Right ventricle myocardium superior (tissue), 1 donor: ENCODE data around the gene RPRD2. TPM values are rescaled to one million over a fixed set of nuclear protein-coding genes. Genes with fewer than 3 reads are reported as not detected.
A peak's percentile ranks its signal among the peaks of the same experiment; 100 is the strongest.

Experiments
- ATAC-seq: fragments of 200-7000 bp; cut with Tn5 transposase; one replicate; pipeline ENCODE4 v1.9.1; 2020; ENCODE audit warnings: mild to moderate bottlenecking; ENCODE audit not compliant: poor library complexity
- DNase-seq: peaks from one replicate; pipeline ENCODE4 v3.0.0-alpha.2; 2020
- intact Hi-C: fragments of 100-400 bp; cut with DNase I; formaldehyde crosslinking; loops from one replicate; pipeline ENCODE4 v1.11.2; 2022
- microRNA-seq: library from miRNA; unstranded; fragments of <30 nt; microRNA quantifications from one replicate; pipeline ENCODE4 v1.2.0, GENCODE V29; 2020
- total RNA-seq: library from RNA; stranded (reverse); fragmentation: NEBNext Ultra II Directional; extraction: Animal tissue kit (Norgen Biotek cat#: 25700); gene quantifications from one replicate; pipeline ENCODE4 v1.2.1, GENCODE V29; 2021
- donor health status: DM: no; HTN: yes; CAD: no; lungs with severe emphysema.

RPRD2 gene
- total RNA-seq, 1 donor from 2014 or later = 20.8 TPM

DNA sequence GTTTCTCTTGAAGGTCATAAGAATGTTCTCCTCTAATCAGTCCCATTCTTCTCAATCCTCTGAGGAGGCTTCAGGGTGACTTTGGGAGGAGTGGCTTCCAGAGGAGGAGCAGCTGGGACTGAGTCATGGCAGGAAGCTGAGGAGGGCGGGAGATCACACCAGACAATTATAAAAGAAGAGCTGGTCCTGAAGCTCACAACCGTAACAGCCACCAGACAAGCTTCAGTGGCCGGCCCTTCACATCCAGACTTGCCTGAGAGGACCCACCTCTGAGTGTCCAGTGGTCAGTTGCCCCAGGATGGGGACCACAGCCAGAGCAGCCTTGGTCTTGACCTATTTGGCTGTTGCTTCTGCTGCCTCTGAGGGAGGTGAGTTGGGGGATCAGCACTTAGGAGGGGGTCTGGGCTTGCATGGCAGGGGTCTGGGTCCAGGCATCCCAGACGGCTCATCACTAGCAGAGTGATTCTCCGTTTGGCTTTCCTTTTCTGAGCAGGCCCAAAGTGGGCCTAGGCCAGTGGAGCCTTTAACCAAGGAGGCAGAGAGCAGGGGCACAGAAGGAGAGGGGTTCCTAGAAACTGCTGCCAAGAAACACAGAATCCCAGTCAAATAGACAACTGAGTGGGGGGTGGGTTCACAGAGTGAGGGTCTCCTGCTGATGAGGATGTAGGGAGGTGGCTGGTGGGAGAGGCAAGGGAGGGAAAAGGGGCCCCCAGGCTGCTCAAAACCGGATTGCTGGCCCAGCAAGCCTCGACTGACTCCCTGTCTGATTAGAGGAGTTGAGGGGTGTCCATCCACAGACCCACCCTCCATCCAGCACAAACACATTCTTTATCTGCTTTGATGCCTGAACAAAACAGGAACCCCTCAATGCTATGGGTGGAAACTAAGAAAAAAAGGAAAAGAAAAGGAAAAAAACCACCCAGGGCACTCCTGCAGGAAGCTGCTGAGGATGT, 144.2 kb downstream of the RPRD2 start, which contains the start of gene ECM1:
Gene ECM1 (plus strand): TSS at position 198 of the 953 bp plus-strand sequence. CDS start 101 bp downstream, at position 299.
- DNase-seq (peak; percentile 69), ATAC-seq (peak; percentile 87)
- intact Hi-C loops = no loop called here

DNA sequence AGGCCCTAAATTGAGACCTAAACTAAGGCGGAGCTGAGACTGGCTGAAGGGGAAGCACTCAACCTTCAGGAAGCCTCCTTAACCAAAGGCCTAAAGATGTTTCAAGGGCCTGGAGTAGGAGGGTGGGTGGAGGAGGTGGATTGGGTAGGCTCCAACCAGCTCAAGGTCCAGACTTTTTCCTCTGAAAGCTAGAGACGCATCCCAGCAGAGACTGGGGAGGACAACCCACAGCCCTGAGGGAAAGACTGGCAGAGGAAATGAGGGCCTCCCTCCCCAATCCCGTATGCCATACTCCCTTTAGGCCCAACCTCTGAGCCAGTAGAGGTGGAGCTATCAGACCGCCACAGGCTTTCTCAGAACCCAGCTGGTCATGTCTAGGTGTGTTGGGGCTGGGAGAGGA, 145.0 kb downstream of the RPRD2 start:
- peak; percentile 4 for DNase-seq
- peak; percentile 22 for ATAC-seq
- intact Hi-C loops = no loop called here

- DNase-seq (peak; percentile 31), ATAC-seq (no peak)
- intact Hi-C loops = no loop called here
Observed at GRCh38 chr1:150511551-150511950, 147.6 kb downstream of the RPRD2 start.

DNA sequence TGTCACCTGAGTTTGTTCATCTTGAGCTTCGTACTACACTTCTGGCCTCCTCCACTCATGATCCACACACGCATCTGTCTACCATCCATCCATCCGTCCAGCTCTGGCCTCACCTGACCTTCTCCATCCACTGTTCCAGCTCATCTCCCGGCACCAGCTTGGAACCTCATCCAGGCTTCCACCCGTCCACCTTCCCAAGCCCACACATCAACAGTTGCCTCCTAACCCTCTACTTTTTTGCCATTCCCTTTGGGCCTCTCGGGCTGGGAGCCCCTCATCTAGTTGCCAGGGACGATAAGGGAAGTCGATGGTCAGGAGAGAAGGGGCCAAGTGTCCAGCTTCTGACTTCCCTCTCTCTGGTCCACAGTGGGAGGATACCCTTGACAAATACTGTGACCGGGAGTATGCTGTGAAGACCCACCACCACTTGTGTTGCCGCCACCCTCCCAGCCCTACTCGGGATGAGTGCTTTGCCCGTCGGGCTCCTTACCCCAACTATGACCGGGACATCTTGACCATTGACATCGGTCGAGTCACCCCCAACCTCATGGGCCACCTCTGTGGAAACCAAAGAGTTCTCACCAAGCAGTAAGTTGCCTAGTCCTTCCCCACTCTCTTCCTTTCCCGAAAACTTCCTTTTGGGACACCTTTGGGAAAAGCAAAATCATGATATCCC, 148.2 kb downstream of the RPRD2 start:
- DNase-seq (peak; percentile 32), ATAC-seq (no peak)
- intact Hi-C loops = no loop called here

DNA sequence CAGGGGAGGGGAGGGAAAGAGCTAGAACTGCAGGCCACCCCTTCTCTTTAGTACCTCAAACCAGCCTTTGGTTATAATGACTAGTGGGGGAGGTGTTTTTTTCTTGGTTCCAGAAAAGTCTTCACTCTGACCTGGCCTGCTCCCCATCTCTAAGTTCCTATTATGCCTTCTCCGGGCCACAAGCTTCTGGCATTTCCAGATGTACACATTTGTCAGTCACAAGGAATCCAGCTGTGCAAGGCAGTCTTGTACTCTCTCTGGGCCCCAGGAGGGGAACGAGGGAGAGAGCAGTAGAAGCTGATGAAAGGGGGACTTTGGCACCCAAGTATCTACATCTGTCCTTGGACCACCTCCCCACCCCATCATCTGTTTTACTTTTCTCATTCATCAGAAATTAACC, 148.9 kb downstream of the RPRD2 start:
- peak; percentile 8 for DNase-seq
- intact Hi-C loops = no loop called here

GRCh38 chr1:150513351-150513791, 149.4 kb downstream of the RPRD2 start:
- intact Hi-C loops = no loop called here
- no peak for ATAC-seq
- DNase-seq = peak; percentile 27

More for the DNA sequence above, 148.9 kb downstream of the RPRD2 start:
- ATAC-seq = no peak

- ATAC-seq (no peak), DNase-seq (peak; percentile 35)
- intact Hi-C loops = no loop called here
Observed at GRCh38 chr1:150514260-150514659, 150.3 kb downstream of the RPRD2 start.

DNA sequence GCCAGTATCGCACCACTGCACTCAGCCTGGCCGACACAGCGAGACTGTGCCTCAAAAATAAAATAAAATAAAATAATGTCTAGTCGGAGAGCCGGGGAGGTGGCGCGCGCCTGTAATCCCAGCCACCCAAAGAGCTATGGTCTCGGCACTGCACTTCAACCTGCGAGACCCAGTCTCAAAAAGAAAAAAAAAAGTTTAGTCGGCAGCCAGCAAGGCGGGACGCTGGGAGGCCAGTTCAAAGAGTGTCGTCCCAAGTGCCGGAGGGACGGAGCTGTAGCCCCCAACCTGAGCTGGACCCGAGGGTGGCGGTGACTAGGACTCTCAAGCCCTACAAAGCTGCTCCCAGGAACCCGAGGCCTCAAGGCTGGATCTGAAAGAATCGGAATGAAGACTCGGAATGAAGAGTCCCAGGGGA, 151.0 kb downstream of the RPRD2 start:
- intact Hi-C loops = no loop called here
- ATAC-seq = peak; percentile 17
- no peak for DNase-seq

DNA sequence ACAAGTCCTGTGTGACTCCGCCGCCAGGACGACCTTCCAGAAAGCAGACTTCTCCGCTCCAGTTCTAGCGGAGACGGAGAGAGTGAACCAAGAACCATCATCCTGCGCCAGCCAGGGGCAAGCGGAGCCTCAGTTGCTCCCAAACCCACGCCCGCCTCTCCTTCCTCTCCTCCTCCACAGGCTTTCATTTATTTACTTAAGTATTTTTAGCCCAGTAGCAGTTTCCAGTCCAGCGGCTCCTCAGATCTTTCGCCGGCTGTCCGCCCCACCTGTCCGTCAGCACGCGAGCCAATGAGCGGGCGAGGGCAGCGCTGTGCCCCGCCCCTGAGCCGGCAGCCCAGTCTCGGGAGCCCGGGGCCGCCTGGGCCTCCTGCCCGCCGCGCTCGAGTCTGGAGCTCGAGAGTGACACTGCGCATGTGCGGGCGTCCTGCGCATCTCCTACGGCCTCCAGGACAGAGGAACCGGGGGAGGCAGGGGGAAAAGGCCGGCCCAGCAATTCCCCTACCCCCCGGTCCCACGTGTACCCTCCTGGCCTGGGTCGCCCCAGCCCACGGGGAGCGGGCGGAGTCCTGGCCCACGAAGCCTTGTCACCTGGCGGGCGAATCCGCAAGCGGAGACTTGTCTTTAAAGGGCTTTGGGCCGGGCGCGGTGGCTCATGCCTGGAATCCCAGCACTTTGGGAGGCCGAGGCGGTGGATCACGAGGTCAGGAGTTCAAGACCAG, 151.5 kb downstream of the RPRD2 start, which contains the start of gene FALEC:
Gene FALEC (plus strand): TSS at position 425 of the 722 bp plus-strand sequence.
- intact Hi-C loops = no loop called here
- ATAC-seq = peak; percentile 99
- peak; percentile 99 for DNase-seq

- intact Hi-C loops = no loop called here
- ATAC-seq (peak; percentile 1), DNase-seq (no peak)
Observed at GRCh38 chr1:150516050-150516591, 152.2 kb downstream of the RPRD2 start.

DNA sequence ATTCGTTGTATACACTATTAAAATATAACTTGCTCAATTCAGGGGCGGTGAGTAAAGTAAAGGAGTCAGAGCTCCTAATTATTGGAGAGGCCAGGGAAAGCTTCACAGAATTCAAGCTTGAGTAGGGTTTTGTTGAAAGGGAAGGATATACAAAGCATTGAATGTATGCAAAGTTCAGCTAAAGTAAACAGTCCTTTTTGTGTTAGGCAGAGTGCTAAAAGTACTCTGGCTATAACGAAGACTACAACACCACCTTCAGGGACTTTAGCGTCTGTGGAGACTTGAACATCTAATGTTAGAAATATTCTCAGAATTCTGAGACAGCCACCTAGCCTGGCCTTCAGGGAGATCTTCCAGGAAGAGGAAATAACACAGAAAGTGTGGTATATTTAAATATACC, 152.7 kb downstream of the RPRD2 start:
- ATAC-seq (no peak), DNase-seq (no peak)
- intact Hi-C loops = no loop called here

- no peak for ATAC-seq
- no peak for DNase-seq
- intact Hi-C loops = no loop called here
Observed at GRCh38 chr1:150521196-150521968, 157.4 kb downstream of the RPRD2 start.

GRCh38 chr1:150525348-150525747, 161.4 kb downstream of the RPRD2 start:
- ATAC-seq (no peak), DNase-seq (no peak)
- intact Hi-C loops = no loop called here

Small RNA genes within 50 kb of the gene (microRNA-seq; reads per million reads assigned to microRNA genes)
- gene MIR6878 = not detected

Other genes with a start within 250 kb of the RPRD2 start
- gene PLEKHO1, start 214.2 kb upstream of the RPRD2 start, total RNA-seq = 45.9 TPM
- gene ANP32E, start 128.0 kb upstream of the RPRD2 start, total RNA-seq = 24.9 TPM
- 14.0 TPM for gene CA14, start 106.4 kb upstream of the RPRD2 start, total RNA-seq
- 53.6 TPM for gene APH1A, start 95.1 kb upstream of the RPRD2 start, total RNA-seq
- 8.8 TPM for gene C1orf54, start 91.4 kb upstream of the RPRD2 start, total RNA-seq
- gene CIART, start 81.6 kb upstream of the RPRD2 start, total RNA-seq = 11.8 TPM
- 71.2 TPM for gene MRPS21, start 70.3 kb upstream of the RPRD2 start, total RNA-seq
- 18.0 TPM for gene PRPF3, start 42.6 kb upstream of the RPRD2 start, total RNA-seq
- gene TARS2, start 123.3 kb downstream of the RPRD2 start, total RNA-seq = 28.0 TPM
- gene ECM1, start 144.0 kb downstream of the RPRD2 start, total RNA-seq = 16.7 TPM
- not detected for gene FALEC, start 151.6 kb downstream of the RPRD2 start, total RNA-seq
- 64.4 TPM for gene ADAMTSL4, start 185.3 kb downstream of the RPRD2 start, total RNA-seq
- gene MCL1, start 215.5 kb downstream of the RPRD2 start, total RNA-seq = 85.9 TPM